ENCODE measurements around the gene RSU1.
A peak's percentile ranks its signal among the peaks of the same experiment; 100 is the strongest.
"Not testable (repeated sequence)": the region's sequence is repeated elsewhere in the genome, so short reads cannot be mapped to it uniquely, and the experiment has no call there.

RSU1 gene

GRCh38 chr10:16777473-16778370 is 39.5 kb downstream of the RSU1 start:
- DNase-seq: peak; percentile 46

GRCh38 chr10:16776896-16777295 is 40.3 kb downstream of the RSU1 start:
- DNase-seq: no peak

- DNase-seq: no peak
Measured at GRCh38 chr10:16773334-16773733, 43.9 kb downstream of the RSU1 start.

GRCh38 chr10:16770670-16771069 is 46.6 kb downstream of the RSU1 start:
- no peak for DNase-seq

GRCh38 chr10:16770141-16770540 is 47.1 kb downstream of the RSU1 start:
- DNase-seq: no peak

GRCh38 chr10:16769331-16769730 is 47.9 kb downstream of the RSU1 start:
- no peak for DNase-seq

GRCh38 chr10:16768702-16769101 is 48.5 kb downstream of the RSU1 start:
- DNase-seq: no peak

GRCh38 chr10:16765509-16766375 is 51.5 kb downstream of the RSU1 start:
- no peak for DNase-seq

GRCh38 chr10:16761300-16761699 is 55.9 kb downstream of the RSU1 start:
- no peak for DNase-seq

GRCh38 chr10:16756561-16757221 is 60.5 kb downstream of the RSU1 start:
- DNase-seq: no peak

- no peak for DNase-seq
Measured at GRCh38 chr10:16754765-16755164, 62.5 kb downstream of the RSU1 start.

- not testable (repeated sequence) for DNase-seq
Measured at GRCh38 chr10:16752849-16753248, 64.4 kb downstream of the RSU1 start.

- no peak for DNase-seq
Measured at GRCh38 chr10:16752099-16752498, 65.1 kb downstream of the RSU1 start.

GRCh38 chr10:16751244-16751643 is 66.0 kb downstream of the RSU1 start:
- DNase-seq: no peak

- no peak for DNase-seq
Measured at GRCh38 chr10:16750461-16750860, 66.8 kb downstream of the RSU1 start.

GRCh38 chr10:16748749-16749148 is 68.5 kb downstream of the RSU1 start:
- DNase-seq: no peak

GRCh38 chr10:16746856-16747255 is 70.4 kb downstream of the RSU1 start:
- no peak for DNase-seq

GRCh38 chr10:16745061-16745460 is 72.2 kb downstream of the RSU1 start:
- no peak for DNase-seq

- DNase-seq: no peak
Measured at GRCh38 chr10:16742165-16742960, 74.9 kb downstream of the RSU1 start.

- peak; percentile 39 for DNase-seq
Measured at GRCh38 chr10:16741540-16741939, 75.7 kb downstream of the RSU1 start.

GRCh38 chr10:16737420-16737819 is 79.8 kb downstream of the RSU1 start:
- no peak for DNase-seq

GRCh38 chr10:16735671-16736070 is 81.6 kb downstream of the RSU1 start:
- no peak for DNase-seq

All from NCI-H774 (cell line).